Muscle layer of duodenum (tissue), 2 donors: ENCODE results near the gene MS4A1.

Source experiments
- H3K27ac ChIP-seq: one replicate; pipeline ENCODE4 v1.7.0; 2013; ENCODE audit warnings: mild to moderate bottlenecking, low read length
- H3K27me3 ChIP-seq: one replicate; pipeline ENCODE4 v1.7.0; 2013; ENCODE audit warnings: low read depth, mild to moderate bottlenecking, control low read depth, low read length
- H3K36me3 ChIP-seq, 2 donors: one replicate each; pipeline ENCODE4 v1.7.0; 2013; ENCODE audit warnings: low read length in 2 of 2, control low read depth in 1 of 2, mild to moderate bottlenecking in 1 of 2; ENCODE audit not compliant: insufficient read depth in 2 of 2, control insufficient read depth in 1 of 2
- H3K4me1 ChIP-seq, 2 donors: one replicate each; pipeline ENCODE4 v1.7.0; 2013; ENCODE audit warnings: low read length in 2 of 2, mild to moderate bottlenecking in 2 of 2, control low read depth in 1 of 2, moderate library complexity in 1 of 2; ENCODE audit not compliant: insufficient read depth in 2 of 2, control insufficient read depth in 1 of 2
- H3K4me3 ChIP-seq, 2 donors: one replicate each; pipeline ENCODE4 v1.7.0; 2013; ENCODE audit warnings: low read length in 2 of 2, low read depth in 1 of 2, mild to moderate bottlenecking in 1 of 2
- H3K9me3 ChIP-seq, 2 donors: one replicate each; pipeline ENCODE4 v1.7.0; 2013; ENCODE audit warnings: low read length in 2 of 2, control low read depth in 1 of 2, mild to moderate bottlenecking in 1 of 2; ENCODE audit not compliant: control insufficient read depth in 1 of 2
- donor health status: healthy.

The MS4A1 gene

GRCh38 chr11:60459345-60459744 is 3.7 kb downstream of the MS4A1 start:
- Histone ChIP-seq H3K27ac (no peak overlapping the region), H3K27me3 (no peaks in the 10 kb centered on the region), H3K36me3 (no peaks in the 10 kb centered on the region), H3K9me3 (no peaks in the 10 kb centered on the region), H3K4me3 (no peak overlapping the region), H3K4me1 (no peaks in the 10 kb centered on the region)

- Histone ChIP-seq H3K4me1 (no peaks in the 10 kb centered on the region), H3K27me3 (no peaks in the 10 kb centered on the region), H3K36me3 (no peaks in the 10 kb centered on the region), H3K27ac (no peak overlapping the region), H3K9me3 (no peaks in the 10 kb centered on the region), H3K4me3 (no peak overlapping the region)
Observed at GRCh38 chr11:60468829-60469228, 13.2 kb downstream of the MS4A1 start.

GRCh38 chr11:60469723-60470122 is 14.1 kb downstream of the MS4A1 start:
- no peaks in the 10 kb centered on the region for H3K4me1 ChIP-seq
- no peak overlapping the region for H3K27ac ChIP-seq
- no peak overlapping the region for H3K4me3 ChIP-seq
- H3K9me3 ChIP-seq, result no peaks in the 10 kb centered on the region
- H3K36me3 ChIP-seq, result no peaks in the 10 kb centered on the region
- no peaks in the 10 kb centered on the region for H3K27me3 ChIP-seq

GRCh38 chr11:60477035-60477445 is 21.4 kb downstream of the MS4A1 start:
- Histone ChIP-seq H3K27me3 (no peaks in the 10 kb centered on the region), H3K36me3 (no peaks in the 10 kb centered on the region), H3K4me3 (no peak overlapping the region), H3K9me3 (no peaks in the 10 kb centered on the region), H3K27ac (no peak overlapping the region), H3K4me1 (no peaks in the 10 kb centered on the region)

- H3K36me3 ChIP-seq, result no peaks in the 10 kb centered on the region
Observed at GRCh38 chr11:60482361-60482760, 26.7 kb downstream of the MS4A1 start.

GRCh38 chr11:60485987-60486386 is 30.3 kb downstream of the MS4A1 start:
- no peak overlapping the region for H3K27ac ChIP-seq

More at GRCh38 chr11:60482361-60482760, 26.7 kb downstream of the MS4A1 start:
- H3K4me3 ChIP-seq, result no peak overlapping the region
- no peaks in the 10 kb centered on the region for H3K27me3 ChIP-seq
- no peak overlapping the region for H3K27ac ChIP-seq
- no peaks in the 10 kb centered on the region for H3K4me1 ChIP-seq
- H3K9me3 ChIP-seq, result no peaks in the 10 kb centered on the region

GRCh38 chr11:60492488-60493009 is 36.9 kb downstream of the MS4A1 start, which contains the start of gene MS4A12:
MS4A12 (plus strand) TSS chr11:60492778; CDS start chr11:60497319, 4,541 bp downstream.
- Histone ChIP-seq H3K27ac (no peak within 1 kb of the TSS), H3K9me3 (no peaks in the 10 kb centered on the region), H3K36me3 (no peaks in the 10 kb centered on the region), H3K27me3 (no peaks in the 10 kb centered on the region), H3K4me1 (no peaks in the 10 kb centered on the region), H3K4me3 (no peak within 1 kb of the TSS)

More at GRCh38 chr11:60485987-60486386, 30.3 kb downstream of the MS4A1 start:
- no peaks in the 10 kb centered on the region for H3K4me1 ChIP-seq
- H3K36me3 ChIP-seq, result no peaks in the 10 kb centered on the region
- no peaks in the 10 kb centered on the region for H3K27me3 ChIP-seq
- H3K9me3 ChIP-seq, result no peaks in the 10 kb centered on the region
- H3K4me3 ChIP-seq, result no peak overlapping the region

- no peaks in the 10 kb centered on the region for H3K9me3 ChIP-seq
- no peaks in the 10 kb centered on the region for H3K4me1 ChIP-seq
- no peaks in the 10 kb centered on the region for H3K27me3 ChIP-seq
- H3K36me3 ChIP-seq, result no peaks in the 10 kb centered on the region
- H3K4me3 ChIP-seq, result no peak overlapping the region
- H3K27ac ChIP-seq, result no peak overlapping the region
Observed at GRCh38 chr11:60493454-60493853, 37.8 kb downstream of the MS4A1 start.

GRCh38 chr11:60498399-60498798 is 42.8 kb downstream of the MS4A1 start:
- Histone ChIP-seq H3K4me3 (no peak overlapping the region), H3K4me1 (no peaks in the 10 kb centered on the region), H3K36me3 (no peaks in the 10 kb centered on the region), H3K27ac (no peak overlapping the region), H3K9me3 (no peaks in the 10 kb centered on the region), H3K27me3 (no peaks in the 10 kb centered on the region)

- H3K9me3 ChIP-seq, result no peaks in the 10 kb centered on the region
Observed at GRCh38 chr11:60498853-60499252, 43.2 kb downstream of the MS4A1 start.

GRCh38 chr11:60500276-60500910 is 44.7 kb downstream of the MS4A1 start:
- Histone ChIP-seq H3K4me1 (no peaks in the 10 kb centered on the region), H3K36me3 (no peaks in the 10 kb centered on the region), H3K27ac (no peak overlapping the region), H3K27me3 (no peaks in the 10 kb centered on the region), H3K9me3 (no peaks in the 10 kb centered on the region), H3K4me3 (no peak overlapping the region)

More at GRCh38 chr11:60498853-60499252, 43.2 kb downstream of the MS4A1 start:
- H3K36me3 ChIP-seq, result no peaks in the 10 kb centered on the region
- no peaks in the 10 kb centered on the region for H3K4me1 ChIP-seq
- no peak overlapping the region for H3K4me3 ChIP-seq
- H3K27me3 ChIP-seq, result no peaks in the 10 kb centered on the region
- no peak overlapping the region for H3K27ac ChIP-seq
